Mesendoderm (in vitro differentiated cells): ENCODE results near the gene CAMK2G.
A peak's percentile ranks its signal among the peaks of the same experiment; 100 is the strongest.

ENCODE experiments used
- DNase-seq: peaks from one replicate; pipeline ENCODE4 v3.0.0; 2013
- H2AK5ac ChIP-seq: 2 replicates; pipeline ENCODE4 v1.6.1; 2013; ENCODE audit warnings: low read length, inconsistent platforms
- H2BK120ac ChIP-seq: 2 replicates; pipeline ENCODE4 v1.6.1; 2013; ENCODE audit warnings: low read depth, mild to moderate bottlenecking, low read length, moderate library complexity, mixed read lengths
- H2BK15ac ChIP-seq: replicated peaks from 2 replicates; pipeline ENCODE4 v1.6.1; 2013; ENCODE audit warnings: low read depth, mild to moderate bottlenecking, moderate library complexity
- H2BK5ac ChIP-seq: 2 replicates; pipeline ENCODE4 v1.6.1; 2013; ENCODE audit warnings: low read length, inconsistent platforms
- H3K18ac ChIP-seq: 2 replicates; pipeline ENCODE4 v1.6.1; 2013; ENCODE audit warnings: mild to moderate bottlenecking, low read length, mixed read lengths
- H3K23ac ChIP-seq: one replicate; pipeline ENCODE4 v1.6.1; 2013; ENCODE audit warnings: low read length
- H3K27ac ChIP-seq: 2 replicates; pipeline ENCODE4 v1.5.1; 2013; ENCODE audit warnings: low read depth, mild to moderate bottlenecking, inconsistent platforms, low read length, moderate library complexity
- H3K27me3 ChIP-seq: 2 replicates; pipeline ENCODE4 v1.6.1; 2013; ENCODE audit warnings: low read length, control low read depth, mild to moderate bottlenecking, inconsistent platforms; ENCODE audit not compliant: insufficient read depth, poor library complexity
- H3K36me3 ChIP-seq: 2 replicates; pipeline ENCODE4 v1.6.1; 2013; ENCODE audit warnings: low read length, inconsistent platforms; ENCODE audit not compliant: control insufficient read depth, insufficient read depth
- H3K4ac ChIP-seq: one replicate; pipeline ENCODE4 v1.6.1; 2013; ENCODE audit warnings: low read depth, mild to moderate bottlenecking, low read length, moderate library complexity
- H3K4me1 ChIP-seq: 2 replicates; pipeline ENCODE4 v1.6.1; 2013; ENCODE audit warnings: low read depth, low read length, inconsistent platforms; ENCODE audit not compliant: control insufficient read depth
- H3K4me2 ChIP-seq: 2 replicates; pipeline ENCODE4 v1.6.1; 2013; ENCODE audit warnings: low read length
- H3K4me3 ChIP-seq: 2 replicates; pipeline ENCODE4 v1.5.1; 2013; ENCODE audit warnings: mild to moderate bottlenecking, low read length
- H3K56ac ChIP-seq: one replicate; pipeline ENCODE4 v1.6.1; 2013; ENCODE audit warnings: low read length
- H3K79me1 ChIP-seq: 2 replicates; pipeline ENCODE4 v1.6.1; 2013; ENCODE audit warnings: low read length, inconsistent platforms
- H3K79me2 ChIP-seq: 2 replicates; pipeline ENCODE4 v1.6.1; 2013; ENCODE audit warnings: mild to moderate bottlenecking, low read length; ENCODE audit not compliant: control insufficient read depth, insufficient read depth
- H3K9ac ChIP-seq: 2 replicates; pipeline ENCODE4 v1.6.1; 2013; ENCODE audit warnings: low read length, inconsistent platforms
- H4K5ac ChIP-seq: one replicate; pipeline ENCODE4 v1.6.1; 2013; ENCODE audit warnings: low read length
- H4K8ac ChIP-seq: one replicate; pipeline ENCODE4 v1.6.1; 2013; ENCODE audit warnings: low read depth, mild to moderate bottlenecking, control low read depth, low read length, moderate library complexity
- WGBS: extraction: QIAGEN DNeasy Blood & Tissue Kit; methylation state at CpG from one replicate; pipeline ENCODE4 v1.1.7; 2013; ENCODE audit warnings: low lambda C conversion rate, missing lambda C conversion rate; ENCODE audit not compliant: insufficient coverage; ENCODE audit errors: extremely low coverage; 5-methylcytosine and 5-hydroxymethylcytosine counted together

CAMK2G gene

DNA sequence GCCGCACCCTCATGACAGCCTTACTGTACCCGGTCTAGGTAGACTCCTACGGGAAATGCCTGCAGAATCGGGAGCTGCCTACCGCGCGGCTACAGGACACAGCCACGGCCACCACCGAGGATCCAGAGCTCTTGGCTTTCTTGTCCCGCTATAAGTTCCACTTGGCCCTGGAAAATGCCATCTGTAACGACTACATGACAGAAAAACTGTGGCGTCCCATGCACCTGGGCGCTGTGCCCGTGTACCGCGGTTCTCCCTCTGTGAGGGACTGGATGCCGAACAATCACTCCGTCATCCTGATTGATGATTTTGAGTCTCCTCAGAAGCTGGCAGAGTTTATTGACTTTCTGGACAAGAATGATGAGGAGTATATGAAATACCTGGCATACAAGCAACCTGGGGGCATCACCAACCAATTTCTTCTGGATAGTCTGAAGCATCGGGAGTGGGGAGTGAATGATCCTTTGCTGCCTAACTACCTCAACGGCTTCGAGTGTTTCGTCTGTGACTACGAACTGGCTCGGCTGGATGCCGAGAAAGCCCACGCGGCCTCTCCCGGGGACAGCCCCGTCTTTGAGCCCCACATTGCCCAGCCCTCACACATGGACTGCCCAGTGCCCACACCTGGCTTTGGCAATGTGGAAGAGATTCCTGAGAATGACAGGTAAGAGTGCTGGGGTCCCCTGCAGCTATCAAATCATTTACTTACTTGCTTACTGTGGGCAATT is 101.0 kb downstream of the CAMK2G start:
- Histone ChIP-seq H3K56ac (peak overlapping the region; percentile 98), H3K36me3 (peaks cover 10% of the 10 kb centered on the region), H3K4me1 (no peaks in the 10 kb centered on the region), H3K23ac (no peak overlapping the region), H3K79me1 (peaks cover 7% of the 10 kb centered on the region), H3K18ac (no peak overlapping the region), H2BK120ac (no peak overlapping the region), H4K8ac (no peak overlapping the region), H3K27me3 (no peaks in the 10 kb centered on the region), H3K4ac (no peak overlapping the region), H3K4me2 (peak overlapping the region; percentile 75), H3K79me2 (peaks cover 4% of the 10 kb centered on the region), H4K5ac (no peak overlapping the region), H3K4me3 (peak overlapping the region; percentile 75), H3K27ac (no peak overlapping the region), H2BK5ac (no peak overlapping the region), H3K9ac (peak overlapping the region; percentile 90), H2BK15ac (no peak overlapping the region), H2AK5ac (no peak overlapping the region)
- DNase-seq = no peak
- WGBS = no CpG with 5 or more reads among the region's 29 CpGs

DNA sequence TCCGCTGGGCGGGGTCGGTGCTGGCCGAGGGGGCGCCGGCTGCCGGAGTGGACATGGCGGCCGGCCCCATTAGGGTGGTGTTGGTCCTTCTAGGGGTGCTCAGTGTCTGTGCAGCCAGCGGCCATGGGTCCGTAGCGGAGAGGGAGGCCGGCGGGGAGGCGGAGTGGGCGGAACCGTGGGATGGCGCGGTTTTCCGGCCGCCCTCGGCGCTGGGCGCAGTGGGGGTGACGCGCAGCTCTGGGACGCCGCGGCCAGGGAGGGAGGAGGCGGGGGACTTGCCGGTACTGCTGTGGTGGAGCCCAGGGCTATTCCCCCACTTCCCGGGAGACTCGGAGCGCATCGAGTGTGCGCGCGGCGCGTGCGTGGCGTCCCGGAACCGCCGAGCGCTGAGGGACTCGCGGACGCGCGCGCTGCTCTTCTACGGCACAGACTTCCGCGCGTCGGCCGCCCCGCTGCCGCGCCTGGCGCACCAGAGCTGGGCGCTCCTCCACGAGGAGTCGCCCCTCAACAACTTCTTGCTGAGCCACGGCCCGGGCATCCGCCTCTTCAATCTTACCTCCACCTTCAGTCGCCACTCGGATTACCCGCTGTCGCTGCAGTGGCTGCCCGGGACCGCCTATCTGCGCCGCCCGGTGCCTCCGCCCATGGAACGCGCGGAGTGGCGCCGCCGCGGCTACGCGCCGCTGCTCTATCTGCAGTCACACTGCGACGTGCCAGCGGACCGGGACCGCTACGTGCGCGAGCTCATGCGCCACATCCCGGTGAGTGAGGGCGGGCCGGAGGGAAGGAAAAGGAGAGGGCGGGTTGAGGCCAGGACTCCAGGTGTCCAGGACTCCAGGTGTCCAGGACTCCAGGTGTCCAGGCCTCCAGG is 101.8 kb downstream of the CAMK2G start:
- Histone ChIP-seq H4K8ac (no peak overlapping the region), H3K4ac (no peak overlapping the region), H3K79me1 (peaks cover 7% of the 10 kb centered on the region), H4K5ac (no peak overlapping the region), H2AK5ac (no peak overlapping the region), H3K4me1 (no peaks in the 10 kb centered on the region), H3K4me2 (peak overlapping the region; percentile 75), H3K36me3 (peaks cover 12% of the 10 kb centered on the region), H3K23ac (peak overlapping the region; percentile 15), H2BK15ac (no peak overlapping the region), H2BK5ac (peak overlapping the region; percentile 47), H2BK120ac (no peak overlapping the region), H3K4me3 (peak overlapping the region; percentile 75), H3K27ac (peak overlapping the region; percentile 85), H3K9ac (peak overlapping the region; percentile 90), H3K27me3 (no peaks in the 10 kb centered on the region), H3K18ac (peak overlapping the region; percentile 25), H3K79me2 (peaks cover 4% of the 10 kb centered on the region), H3K56ac (peak overlapping the region; percentile 98)
- WGBS = no CpG with 5 or more reads among the region's 101 CpGs
- DNase-seq = peak; percentile 76

DNA sequence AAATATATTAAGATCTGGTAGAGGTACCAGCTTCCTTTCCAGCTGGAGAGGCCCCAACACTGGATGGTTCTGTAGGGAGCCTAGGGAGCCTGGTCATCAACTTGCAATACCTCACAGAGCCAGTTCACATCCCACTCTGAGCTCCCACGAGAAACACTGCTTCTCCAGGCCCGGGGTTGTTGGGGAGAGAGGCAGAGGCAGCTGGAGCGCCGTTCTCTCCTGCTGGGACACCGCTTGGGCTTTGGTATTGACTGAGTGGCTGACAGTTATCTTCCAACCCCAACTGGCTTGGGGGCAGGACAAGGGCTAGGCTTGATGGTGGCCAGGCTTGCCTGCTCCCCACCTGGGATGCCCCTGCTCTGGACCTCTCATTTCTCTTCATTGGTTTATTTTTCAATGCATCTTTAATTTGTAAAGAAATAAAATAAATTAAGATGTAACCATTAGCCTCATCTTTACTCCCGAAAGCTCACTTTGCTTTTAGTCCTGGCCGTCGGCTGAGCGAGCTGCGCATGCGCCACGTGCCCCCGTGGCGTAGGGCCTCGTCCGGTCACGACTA is 102.6 kb downstream of the CAMK2G start:
- H3K4me2 ChIP-seq = no peak overlapping the region
- no peak overlapping the region for H3K4ac ChIP-seq
- no peak overlapping the region for H2BK5ac ChIP-seq
- H3K27ac ChIP-seq = peak overlapping the region; percentile 8
- WGBS = no CpG with 5 or more reads among the region's 17 CpGs
- no peak overlapping the region for H2AK5ac ChIP-seq
- H3K23ac ChIP-seq = peak overlapping the region; percentile 15
- H3K79me2 ChIP-seq = peaks cover 4% of the 10 kb centered on the region
- no peak overlapping the region for H2BK15ac ChIP-seq
- peaks cover 14% of the 10 kb centered on the region for H3K36me3 ChIP-seq
- no peaks in the 10 kb centered on the region for H3K27me3 ChIP-seq
- peak overlapping the region; percentile 75 for H3K4me3 ChIP-seq
- H2BK120ac ChIP-seq = no peak overlapping the region
- peaks cover 7% of the 10 kb centered on the region for H3K79me1 ChIP-seq
- H3K9ac ChIP-seq = peak overlapping the region; percentile 90
- H3K56ac ChIP-seq = peak overlapping the region; percentile 98
- peak overlapping the region; percentile 25 for H3K18ac ChIP-seq
- H4K8ac ChIP-seq = no peak overlapping the region
- no peaks in the 10 kb centered on the region for H3K4me1 ChIP-seq
- H4K5ac ChIP-seq = no peak overlapping the region
- DNase-seq = peak; percentile 56

DNA sequence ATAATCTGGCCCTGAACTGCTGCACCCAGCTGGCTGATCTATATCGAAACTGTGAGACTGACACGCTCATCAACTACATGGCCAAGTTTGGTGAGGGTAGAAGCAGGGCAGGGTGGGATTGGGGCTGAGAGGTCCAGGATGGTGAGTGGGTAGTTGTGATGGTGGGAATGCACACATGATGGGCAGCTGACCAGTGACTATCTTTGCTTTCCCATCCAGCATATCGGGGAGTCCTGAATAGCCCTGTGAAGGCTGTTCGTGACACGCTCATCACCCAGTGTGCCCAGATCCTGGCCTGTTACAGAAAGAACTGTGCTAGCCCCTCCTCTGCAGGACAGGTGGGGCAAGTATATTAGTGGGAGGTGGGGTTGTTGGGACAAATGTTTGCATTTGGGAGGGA is 105.0 kb downstream of the CAMK2G start:
- WGBS = no CpG with 5 or more reads among the region's 5 CpGs
- Histone ChIP-seq H3K27ac (no peak overlapping the region), H2BK15ac (no peak overlapping the region), H2BK120ac (no peak overlapping the region), H3K56ac (no peak overlapping the region), H3K18ac (no peak overlapping the region), H4K5ac (no peak overlapping the region), H3K9ac (no peak overlapping the region), H3K23ac (no peak overlapping the region), H3K36me3 (peaks cover 26% of the 10 kb centered on the region), H4K8ac (no peak overlapping the region), H3K27me3 (no peaks in the 10 kb centered on the region), H3K4ac (no peak overlapping the region), H3K4me2 (no peak overlapping the region), H3K4me3 (no peak overlapping the region), H2BK5ac (no peak overlapping the region), H3K79me2 (peaks cover 4% of the 10 kb centered on the region), H3K79me1 (peaks cover 3% of the 10 kb centered on the region), H3K4me1 (no peaks in the 10 kb centered on the region), H2AK5ac (no peak overlapping the region)
- DNase-seq = no peak

DNA sequence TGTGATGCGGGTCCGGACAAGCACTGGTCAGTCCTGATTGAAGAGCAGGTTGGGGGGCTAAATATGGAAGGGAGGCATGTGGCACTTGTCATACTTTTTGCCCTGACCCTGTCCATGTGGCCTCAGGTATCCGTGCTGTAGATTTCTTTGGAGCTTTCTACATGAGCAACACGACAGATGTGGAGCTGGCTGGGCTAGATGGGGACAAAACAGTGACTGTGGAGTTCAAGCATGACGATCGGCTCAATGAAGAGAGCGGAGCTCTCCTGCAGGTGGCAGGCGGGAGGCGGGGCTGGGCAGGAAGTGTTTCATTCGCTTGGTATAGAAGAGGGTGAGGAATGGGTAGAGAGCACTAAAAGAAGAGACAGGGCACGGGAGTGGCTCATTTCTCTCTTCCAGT is 105.5 kb downstream of the CAMK2G start:
- Histone ChIP-seq H3K79me2 (peaks cover under 1% of the 10 kb centered on the region), H2BK5ac (no peak overlapping the region), H3K23ac (no peak overlapping the region), H3K36me3 (peaks cover 28% of the 10 kb centered on the region), H2BK15ac (no peak overlapping the region), H3K27me3 (no peaks in the 10 kb centered on the region), H3K4ac (no peak overlapping the region), H3K27ac (no peak overlapping the region), H3K79me1 (peaks cover 3% of the 10 kb centered on the region), H3K4me1 (no peaks in the 10 kb centered on the region), H2BK120ac (no peak overlapping the region), H3K9ac (no peak overlapping the region), H4K5ac (no peak overlapping the region), H3K56ac (no peak overlapping the region), H3K4me3 (no peak overlapping the region), H3K18ac (no peak overlapping the region), H3K4me2 (no peak overlapping the region), H2AK5ac (no peak overlapping the region), H4K8ac (no peak overlapping the region)
- WGBS = no CpG with 5 or more reads among the region's 11 CpGs
- DNase-seq = no peak
